SK-N-SH (cell line): ENCODE results near the gene CACNA1A. TPM values are rescaled to one million over a fixed set of nuclear protein-coding genes. Genes with fewer than 3 reads are reported as not detected.

Experiments used
- CTCF ChIA-PET: fragments of 300-600, 350-600 bp; formaldehyde crosslinking; extraction: SDS; loops from one replicate; lab custom pipeline; 2021; lab: Yijun Ruan, JAX
- POLR2A ChIA-PET: fragments of 350-600 bp; sonication (Branson Sonifier 250); formaldehyde crosslinking; extraction: SDS; loops from one replicate; lab custom pipeline; 2020; ENCODE audit warnings: antibody characterized with exemption, inconsistent platforms; lab: Yijun Ruan, JAX
- DNase-seq: peaks from one replicate; pipeline ENCODE4 v3.0.0; 2012
- H2AFZ ChIP-seq: fragments of 200-600 bp; sonication (generic); 2 replicates; pipeline ENCODE4 v1.8.1; 2016; ENCODE audit warnings: antibody characterized with exemption, mild to moderate bottlenecking, low read depth
- H3F3A ChIP-seq: fragments of 200-600 bp; sonication (generic); replicated peaks from 2 replicates; pipeline ENCODE3; 2016; ENCODE audit warnings: antibody characterized with exemption, mild to moderate bottlenecking; ENCODE audit not compliant: insufficient read depth
- H3K27ac ChIP-seq, 2 experiments: fragments of 200-500 bp in 1 of 2; fragments of 200-600 bp in 1 of 2; sonication (Bioruptor generic) in 1 of 2; sonication (generic), shearing (Covaris generic) in 1 of 2; 2 replicates each; pipeline versions ENCODE4 v1.5.1 to v1.6.1; 2014 to 2016; ENCODE audit warnings: low read depth in 2 of 2, inconsistent platforms in 1 of 2, low read length in 1 of 2, mild to moderate bottlenecking in 1 of 2, mixed read lengths in 1 of 2
- H3K27me3 ChIP-seq: fragments of 200-600 bp; sonication (generic), shearing (Covaris generic); 2 replicates; pipeline ENCODE4 v1.6.1; 2016; ENCODE audit warnings: mixed run types; ENCODE audit not compliant: insufficient read depth
- H3K36me3 ChIP-seq, 2 experiments: fragments of 200-500 bp in 1 of 2; fragments of 200-600 bp in 1 of 2; sonication (Bioruptor generic) in 1 of 2; sonication (generic) in 1 of 2; replicated peaks in 1 of 2; 2 replicates each; pipeline versions ENCODE3 to v1.5.1; 2014 to 2016; ENCODE audit warnings: low read length in 1 of 2, mild to moderate bottlenecking in 1 of 2; ENCODE audit not compliant: insufficient read depth in 2 of 2, control insufficient read depth in 1 of 2
- H3K4me1 ChIP-seq, 2 experiments: fragments of 200-500 bp in 1 of 2; fragments of 200-600 bp in 1 of 2; sonication (Bioruptor generic) in 1 of 2; sonication (generic), shearing (Covaris generic) in 1 of 2; 2 replicates each; pipeline versions ENCODE4 v1.5.1 to v1.6.1; 2014 to 2016; ENCODE audit warnings: low read depth in 1 of 2, low read length in 1 of 2, mixed run types in 1 of 2; ENCODE audit not compliant: insufficient read depth in 2 of 2, control insufficient read depth in 1 of 2
- H3K4me2 ChIP-seq: fragments of 200-600 bp; sonication (generic), shearing (Covaris generic); 2 replicates; pipeline ENCODE4 v1.6.1; 2017; ENCODE audit warnings: mixed run types
- H3K4me3 ChIP-seq, 2 experiments: fragments of 200-500 bp in 1 of 2; fragments of 200-600 bp in 1 of 2; sonication (Bioruptor generic) in 1 of 2; sonication (generic), shearing (Covaris generic) in 1 of 2; 2 replicates each; pipeline versions ENCODE4 v1.5.1 to v1.8.1; 2014 to 2016; ENCODE audit warnings: low read depth in 2 of 2, inconsistent platforms in 1 of 2, low read length in 1 of 2, mild to moderate bottlenecking in 1 of 2, mixed read lengths in 1 of 2, moderate library complexity in 1 of 2
- H3K79me2 ChIP-seq: fragments of 200-600 bp; sonication (generic); 2 replicates; pipeline ENCODE4 v1.8.1; 2017; ENCODE audit warnings: mild to moderate bottlenecking; ENCODE audit not compliant: insufficient read depth
- H3K9ac ChIP-seq: fragments of 200-600 bp; sonication (generic); 2 replicates; pipeline ENCODE4 v1.6.1; 2017; ENCODE audit warnings: mixed run types
- H3K9me2 ChIP-seq: fragments of 200-600 bp; sonication (generic); 2 replicates; pipeline ENCODE4 v1.6.1; 2017; ENCODE audit warnings: mixed run types
- H3K9me3 ChIP-seq: fragments of 200-600 bp; sonication (generic); 2 replicates; pipeline ENCODE4 v1.6.1; 2017; ENCODE audit warnings: mixed run types, mild to moderate bottlenecking, moderate library complexity
- H4K20me1 ChIP-seq: fragments of 200-600 bp; sonication (generic); 2 replicates; pipeline ENCODE4 v1.6.1; 2017; ENCODE audit warnings: mild to moderate bottlenecking, mixed run types; ENCODE audit not compliant: insufficient read depth
- ELF1 ChIP-seq: IDR thresholded peaks from 2 replicates; pipeline ENCODE4 v1.4.0; 2012
- EZH2phosphoT487 ChIP-seq: fragments of 200-600 bp; sonication (generic); IDR thresholded peaks from 2 replicates; pipeline ENCODE4 v1.6.1; 2017; ENCODE audit warnings: low read depth, mixed run types, mild to moderate bottlenecking, antibody characterized with exemption, moderate library complexity, borderline replicate concordance
- GABPA ChIP-seq: IDR thresholded peaks from 2 replicates; pipeline ENCODE4 v1.4.0; 2012; ENCODE audit warnings: low read depth, mild to moderate bottlenecking
- JUND ChIP-seq: IDR thresholded peaks from 2 replicates; pipeline ENCODE4 v1.4.0; 2012
- MXI1 ChIP-seq: IDR thresholded peaks from 2 replicates; pipeline ENCODE4 v1.6.1; 2012; ENCODE audit warnings: mild to moderate bottlenecking, low read depth, low read length, improper control_type of control experiment
- NFIC ChIP-seq: IDR thresholded peaks from 2 replicates; pipeline ENCODE4 v1.4.0; 2012; ENCODE audit warnings: borderline replicate concordance
- POLR2AphosphoS5 ChIP-seq: IDR thresholded peaks from 2 replicates; pipeline ENCODE4 v1.6.1; 2012; ENCODE audit warnings: low read depth, low read length
- RCOR1 ChIP-seq: fragments of 150-350 bp; IDR thresholded peaks from 2 replicates; pipeline ENCODE4 v1.6.1; 2017; ENCODE audit warnings: antibody characterized with exemption, low read length
- RFX5 ChIP-seq: IDR thresholded peaks from 2 replicates; pipeline ENCODE4 v1.6.1; 2012; ENCODE audit warnings: mild to moderate bottlenecking, improper control_type of control experiment, low read length
- RXRA ChIP-seq: IDR thresholded peaks from 2 replicates; pipeline ENCODE4 v1.4.0; 2012; ENCODE audit warnings: low read depth, mild to moderate bottlenecking, borderline replicate concordance
- SIN3A ChIP-seq: IDR thresholded peaks from 2 replicates; pipeline ENCODE4 v1.6.1; 2012; ENCODE audit warnings: low read depth, mild to moderate bottlenecking, low read length, moderate library complexity, borderline replicate concordance
- TAF1 ChIP-seq: IDR thresholded peaks from 2 replicates; pipeline ENCODE4 v1.6.1; 2012; ENCODE audit warnings: low read depth, mild to moderate bottlenecking, low read length, moderate library complexity, borderline replicate concordance
- TEAD4 ChIP-seq: IDR thresholded peaks from 2 replicates; pipeline ENCODE4 v1.4.0; 2012; ENCODE audit warnings: mild to moderate bottlenecking, borderline replicate concordance; ENCODE audit not compliant: insufficient read depth
- USF1 ChIP-seq: IDR thresholded peaks from 2 replicates; pipeline ENCODE4 v1.4.0; 2012; ENCODE audit warnings: low read depth, borderline replicate concordance
- ZBTB33 ChIP-seq: IDR thresholded peaks from 2 replicates; pipeline ENCODE4 v1.4.0; 2012; ENCODE audit warnings: low read depth, borderline replicate concordance
- WGBS: methylation state at CpG from one replicate; pipeline ENCODE4 v1.1.6; 2017; ENCODE audit warnings: low lambda C conversion rate; 5-methylcytosine and 5-hydroxymethylcytosine counted together
- polyA plus RNA-seq, 3 experiments: library from polyadenylated mRNA; depleted of rRNA; stranded (reverse); fragments of >200 nt; gene quantifications; 2 replicates each; pipeline ENCODE4 v1.2.3, GENCODE V29; 2012
- TF ChIP-seq, protein P1 (sequence below): IDR thresholded peaks from 2 replicates; pipeline ENCODE4 v1.6.1; 2012; ENCODE audit warnings: mild to moderate bottlenecking, low read depth, low read length, moderate library complexity
- TF ChIP-seq, protein P2 (sequence below): fragments of 150-350 bp; IDR thresholded peaks from 2 replicates; pipeline ENCODE4 v1.6.1; 2016; ENCODE audit warnings: mild to moderate bottlenecking, low read depth, low read length

Gene CACNA1A
- polyA plus RNA-seq, 1 of the 3 experiments (the other 2 are of a cell fraction): 1.3 TPM

- no peak overlapping the region for H3K4me2 ChIP-seq
- H3K27me3 ChIP-seq: no peaks in the 10 kb centered on the region
- H3K4me3 ChIP-seq: no peak overlapping the region
- H3K79me2 ChIP-seq: no peaks in the 10 kb centered on the region
- H3K36me3 ChIP-seq: no peaks in the 10 kb centered on the region
- no peak overlapping the region for H3K27ac ChIP-seq
- H3F3A ChIP-seq: peaks cover 2% of the 10 kb centered on the region
- no peak for DNase-seq
- no peaks in the 10 kb centered on the region for H4K20me1 ChIP-seq
- CTCF ChIA-PET: no interaction called here
- POLR2A ChIA-PET: no interaction called here
- H3K9ac ChIP-seq: no peak overlapping the region
- no peaks in the 10 kb centered on the region for H3K4me1 ChIP-seq
- H2AFZ ChIP-seq: no peak overlapping the region
- 98% methylated on average over 4 of the region's 4 CpGs for WGBS
- H3K9me2 ChIP-seq: no peaks in the 10 kb centered on the region
- H3K9me3 ChIP-seq: no peaks in the 10 kb centered on the region
- TF ChIP-seq EZH2phosphoT487: no peak
- TF ChIP-seq TAF1: no peak
- TF ChIP-seq, protein P1, sequence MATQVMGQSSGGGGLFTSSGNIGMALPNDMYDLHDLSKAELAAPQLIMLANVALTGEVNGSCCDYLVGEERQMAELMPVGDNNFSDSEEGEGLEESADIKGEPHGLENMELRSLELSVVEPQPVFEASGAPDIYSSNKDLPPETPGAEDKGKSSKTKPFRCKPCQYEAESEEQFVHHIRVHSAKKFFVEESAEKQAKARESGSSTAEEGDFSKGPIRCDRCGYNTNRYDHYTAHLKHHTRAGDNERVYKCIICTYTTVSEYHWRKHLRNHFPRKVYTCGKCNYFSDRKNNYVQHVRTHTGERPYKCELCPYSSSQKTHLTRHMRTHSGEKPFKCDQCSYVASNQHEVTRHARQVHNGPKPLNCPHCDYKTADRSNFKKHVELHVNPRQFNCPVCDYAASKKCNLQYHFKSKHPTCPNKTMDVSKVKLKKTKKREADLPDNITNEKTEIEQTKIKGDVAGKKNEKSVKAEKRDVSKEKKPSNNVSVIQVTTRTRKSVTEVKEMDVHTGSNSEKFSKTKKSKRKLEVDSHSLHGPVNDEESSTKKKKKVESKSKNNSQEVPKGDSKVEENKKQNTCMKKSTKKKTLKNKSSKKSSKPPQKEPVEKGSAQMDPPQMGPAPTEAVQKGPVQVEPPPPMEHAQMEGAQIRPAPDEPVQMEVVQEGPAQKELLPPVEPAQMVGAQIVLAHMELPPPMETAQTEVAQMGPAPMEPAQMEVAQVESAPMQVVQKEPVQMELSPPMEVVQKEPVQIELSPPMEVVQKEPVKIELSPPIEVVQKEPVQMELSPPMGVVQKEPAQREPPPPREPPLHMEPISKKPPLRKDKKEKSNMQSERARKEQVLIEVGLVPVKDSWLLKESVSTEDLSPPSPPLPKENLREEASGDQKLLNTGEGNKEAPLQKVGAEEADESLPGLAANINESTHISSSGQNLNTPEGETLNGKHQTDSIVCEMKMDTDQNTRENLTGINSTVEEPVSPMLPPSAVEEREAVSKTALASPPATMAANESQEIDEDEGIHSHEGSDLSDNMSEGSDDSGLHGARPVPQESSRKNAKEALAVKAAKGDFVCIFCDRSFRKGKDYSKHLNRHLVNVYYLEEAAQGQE: no peak
- no peak for TF ChIP-seq USF1
- no peak for TF ChIP-seq MXI1
Observed at GRCh38 chr19:13189600-13189999, 316.7 kb downstream of the CACNA1A start.

- Histone ChIP-seq H2AFZ (no peak overlapping the region), H3F3A (no peaks in the 10 kb centered on the region), H4K20me1 (no peaks in the 10 kb centered on the region), H3K79me2 (no peaks in the 10 kb centered on the region), H3K4me2 (no peak overlapping the region), H3K4me3 (no peak overlapping the region), H3K9ac (no peak overlapping the region), H3K27ac (no peak overlapping the region), H3K27me3 (no peaks in the 10 kb centered on the region), H3K9me3 (no peaks in the 10 kb centered on the region), H3K36me3 (no peaks in the 10 kb centered on the region), H3K4me1 (no peaks in the 10 kb centered on the region), H3K9me2 (no peaks in the 10 kb centered on the region)
- 95% methylated on average over 4 of the region's 4 CpGs for WGBS
- DNase-seq: no peak
- POLR2A ChIA-PET: no interaction called here
- CTCF ChIA-PET: no interaction called here
- TF ChIP-seq GABPA (no peak), SIN3A (no peak), POLR2AphosphoS5 (no peak), RXRA (no peak), JUND (no peak), RCOR1 (no peak), TAF1 (no peak), NFIC (no peak), MXI1 (no peak), TEAD4 (no peak), ZBTB33 (no peak), ELF1 (no peak), USF1 (no peak), RFX5 (no peak)
- TF ChIP-seq, protein P2, sequence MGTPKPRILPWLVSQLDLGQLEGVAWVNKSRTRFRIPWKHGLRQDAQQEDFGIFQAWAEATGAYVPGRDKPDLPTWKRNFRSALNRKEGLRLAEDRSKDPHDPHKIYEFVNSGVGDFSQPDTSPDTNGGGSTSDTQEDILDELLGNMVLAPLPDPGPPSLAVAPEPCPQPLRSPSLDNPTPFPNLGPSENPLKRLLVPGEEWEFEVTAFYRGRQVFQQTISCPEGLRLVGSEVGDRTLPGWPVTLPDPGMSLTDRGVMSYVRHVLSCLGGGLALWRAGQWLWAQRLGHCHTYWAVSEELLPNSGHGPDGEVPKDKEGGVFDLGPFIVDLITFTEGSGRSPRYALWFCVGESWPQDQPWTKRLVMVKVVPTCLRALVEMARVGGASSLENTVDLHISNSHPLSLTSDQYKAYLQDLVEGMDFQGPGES: no peak
Observed at GRCh38 chr19:13187419-13187818, 318.9 kb downstream of the CACNA1A start.
